HG03575 (cell line): ENCODE results near the gene OTOF.

ENCODE experiments used
- ATAC-seq: cut with Tn5 transposase; IDR thresholded peaks from one replicate; pipeline ENCODE4 v1.9.1; 2021; ENCODE audit not compliant: unreplicated experiment, insufficient number of reproducible peaks, low FRiP score; ENCODE audit errors: extremely low read depth

Gene OTOF

GRCh38 chr2:26430826-26431225 lies 47.1 kb downstream of the OTOF start:
- no peak for ATAC-seq

DNA sequence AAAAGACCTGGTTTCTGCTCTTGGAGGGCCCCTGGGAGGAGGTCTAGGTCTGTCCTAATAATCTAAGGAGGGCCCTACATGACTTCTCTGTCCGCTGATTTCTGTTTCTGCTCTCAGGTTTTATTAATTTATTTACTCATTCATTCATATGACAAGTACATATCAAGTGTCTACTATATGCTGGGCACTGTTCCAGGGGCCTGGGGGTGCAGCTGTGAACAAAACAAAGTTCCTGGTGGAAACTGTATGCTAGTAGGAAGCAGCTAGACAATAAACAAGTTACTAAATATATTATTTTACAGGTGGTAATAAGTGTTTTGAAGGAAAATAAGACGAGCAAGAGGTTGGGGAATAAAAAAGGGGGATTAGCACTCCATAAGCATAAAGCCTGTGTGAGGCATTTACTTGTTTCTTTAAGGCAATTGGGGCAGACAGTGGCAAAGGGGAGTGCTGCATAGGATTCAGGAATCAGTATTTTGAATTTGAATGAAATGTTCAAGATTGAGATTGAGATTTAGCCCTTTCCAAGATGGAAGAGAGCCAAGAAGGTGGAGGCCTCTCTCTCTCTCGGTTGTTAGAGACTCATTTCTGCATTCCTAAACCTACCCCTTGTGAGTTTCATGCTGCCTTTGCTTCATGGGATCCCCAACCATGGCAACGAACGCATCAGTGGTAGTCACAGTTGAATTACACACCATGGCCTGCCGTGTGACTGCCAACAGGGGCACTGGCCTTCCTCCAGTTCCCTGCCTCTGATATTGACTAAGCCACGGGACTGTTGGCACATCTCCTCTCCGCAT lies 47.9 kb downstream of the OTOF start:
- no peak for ATAC-seq

DNA sequence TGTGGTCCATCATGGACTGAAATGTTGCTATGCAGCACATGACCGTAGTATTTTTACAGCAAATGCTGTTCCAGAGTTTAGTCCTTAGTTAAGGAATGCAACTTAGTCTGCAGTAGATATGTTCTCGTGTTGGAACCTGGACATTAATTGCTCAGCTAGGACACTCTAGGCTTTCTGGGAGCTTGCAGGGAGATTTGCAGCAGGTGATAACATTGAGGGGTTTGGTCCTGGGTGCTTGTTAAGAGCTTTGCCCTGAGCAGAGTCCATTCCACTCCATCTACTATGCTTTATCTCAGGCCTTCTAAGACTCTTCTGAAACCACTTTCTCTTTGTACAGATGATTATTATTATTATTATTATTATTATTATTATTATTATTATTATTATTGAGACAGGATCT lies 49.1 kb downstream of the OTOF start:
- no peak for ATAC-seq

GRCh38 chr2:26424221-26424620 lies 53.7 kb downstream of the OTOF start:
- ATAC-seq: no peak

- ATAC-seq: no peak
Measured at GRCh38 chr2:26423750-26424149, 54.2 kb downstream of the OTOF start.

- no peak for ATAC-seq
Measured at GRCh38 chr2:26422947-26423629, 54.8 kb downstream of the OTOF start.

- ATAC-seq: no peak
Measured at GRCh38 chr2:26421961-26422360, 56.0 kb downstream of the OTOF start.

GRCh38 chr2:26414311-26414710 lies 63.6 kb downstream of the OTOF start:
- ATAC-seq: no peak

- ATAC-seq: no peak
Measured at GRCh38 chr2:26412091-26412673, 65.7 kb downstream of the OTOF start.

- ATAC-seq: no peak
Measured at GRCh38 chr2:26411419-26411818, 66.5 kb downstream of the OTOF start.

DNA sequence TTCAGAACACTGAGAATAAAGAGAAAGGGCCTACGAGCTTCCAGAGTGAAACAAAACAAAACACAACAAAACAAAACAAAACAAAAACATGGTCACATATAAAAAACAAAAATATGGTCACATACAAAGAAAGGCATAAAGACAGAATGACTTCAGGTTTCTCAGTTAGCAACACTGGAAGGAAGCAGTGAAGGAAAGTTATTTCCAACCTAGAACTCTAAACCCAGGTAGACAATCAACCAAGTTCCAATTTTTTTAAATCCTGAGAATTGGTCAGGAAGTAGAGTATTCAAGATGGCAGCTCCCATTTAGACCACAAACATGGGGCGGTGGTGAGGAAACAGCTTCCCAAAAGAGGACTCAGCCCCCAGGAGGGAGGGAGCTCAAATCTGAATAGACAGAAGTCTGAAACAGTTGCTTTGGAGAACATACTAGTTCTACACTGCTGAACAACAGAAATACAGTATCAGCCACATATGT lies 67.1 kb downstream of the OTOF start:
- no peak for ATAC-seq

- no peak for ATAC-seq
Measured at GRCh38 chr2:26409785-26410184, 68.1 kb downstream of the OTOF start.

GRCh38 chr2:26407526-26407925 lies 70.4 kb downstream of the OTOF start:
- ATAC-seq: no peak
